Sigmoid colon (tissue), 4 donors: ENCODE measurements around the gene CRKL.

Source experiments
- EP300 ChIP-seq, 4 donors: sonication (generic); formaldehyde crosslinking; IDR thresholded peaks; one replicate each; pipeline ENCODE4 v1.6.1; 2017; ENCODE audit warnings: antibody characterized with exemption in 4 of 4
- POLR2A ChIP-seq, 2 donors: fragments of 450-650 bp; IDR thresholded peaks; one replicate each; pipeline ENCODE4 v1.6.1; 2016; ENCODE audit warnings: antibody characterized with exemption in 2 of 2, mild to moderate bottlenecking in 2 of 2, moderate library complexity in 2 of 2
- POLR2AphosphoS5 ChIP-seq, 4 donors: sonication (generic); formaldehyde crosslinking; IDR thresholded peaks; one replicate each; pipeline ENCODE4 v1.6.1; 2017; ENCODE audit warnings: antibody characterized with exemption in 4 of 4
- TF ChIP-seq, protein P1 (sequence below), 4 experiments: fragments of 450-650 bp in 3 of 4; fragments of 200-600 bp in 1 of 4; IDR thresholded peaks; one replicate each; pipeline ENCODE4 v1.5.1; 2016 to 2019; ENCODE audit warnings: antibody characterized with exemption in 4 of 4, mild to moderate bottlenecking in 3 of 4, moderate library complexity in 2 of 4

DNA sequence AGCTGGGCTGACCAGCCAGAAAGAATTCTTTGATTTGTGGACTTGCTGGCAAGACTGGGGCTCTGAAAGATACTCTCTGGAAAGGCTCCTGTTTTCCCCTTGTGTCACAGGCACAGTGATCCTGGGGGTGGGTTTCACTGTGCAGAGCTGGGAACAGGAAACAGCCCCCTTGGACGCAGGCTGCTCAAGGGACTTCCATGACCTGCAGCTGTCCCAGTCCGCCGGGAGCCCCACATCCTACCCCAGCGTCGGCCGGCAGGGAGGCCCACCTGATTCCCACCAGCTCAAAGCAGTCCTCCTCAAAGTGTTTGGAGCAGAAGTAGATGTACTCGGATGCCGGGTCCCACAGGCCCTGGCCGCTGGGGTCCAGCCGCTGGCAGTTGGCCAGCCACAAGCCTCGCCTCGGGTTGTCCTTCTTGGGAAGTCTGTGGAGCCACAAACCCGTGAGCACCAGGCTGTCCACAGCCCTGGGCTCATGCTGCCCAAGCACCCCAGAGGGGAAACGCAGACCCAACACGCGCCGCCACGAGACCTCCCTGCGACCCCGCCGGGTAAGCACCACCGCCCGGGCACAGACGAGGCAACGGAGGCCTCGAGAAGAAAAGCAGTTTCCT is 83.9 kb downstream of the CRKL start:
- TF ChIP-seq POLR2A (IDR thresholded peaks at IDR 0.05) (no peak), POLR2AphosphoS5 (IDR thresholded peaks at IDR 0.05) (no peak), EP300 (IDR thresholded peaks at IDR 0.05) (no peak)
- TF ChIP-seq, protein P1, sequence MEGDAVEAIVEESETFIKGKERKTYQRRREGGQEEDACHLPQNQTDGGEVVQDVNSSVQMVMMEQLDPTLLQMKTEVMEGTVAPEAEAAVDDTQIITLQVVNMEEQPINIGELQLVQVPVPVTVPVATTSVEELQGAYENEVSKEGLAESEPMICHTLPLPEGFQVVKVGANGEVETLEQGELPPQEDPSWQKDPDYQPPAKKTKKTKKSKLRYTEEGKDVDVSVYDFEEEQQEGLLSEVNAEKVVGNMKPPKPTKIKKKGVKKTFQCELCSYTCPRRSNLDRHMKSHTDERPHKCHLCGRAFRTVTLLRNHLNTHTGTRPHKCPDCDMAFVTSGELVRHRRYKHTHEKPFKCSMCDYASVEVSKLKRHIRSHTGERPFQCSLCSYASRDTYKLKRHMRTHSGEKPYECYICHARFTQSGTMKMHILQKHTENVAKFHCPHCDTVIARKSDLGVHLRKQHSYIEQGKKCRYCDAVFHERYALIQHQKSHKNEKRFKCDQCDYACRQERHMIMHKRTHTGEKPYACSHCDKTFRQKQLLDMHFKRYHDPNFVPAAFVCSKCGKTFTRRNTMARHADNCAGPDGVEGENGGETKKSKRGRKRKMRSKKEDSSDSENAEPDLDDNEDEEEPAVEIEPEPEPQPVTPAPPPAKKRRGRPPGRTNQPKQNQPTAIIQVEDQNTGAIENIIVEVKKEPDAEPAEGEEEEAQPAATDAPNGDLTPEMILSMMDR (IDR thresholded peaks at IDR 0.05), result no peak
